GM19099 (cell line): ENCODE data around the gene LRIG2.

Experiments
- POLR2A ChIP-seq: IDR thresholded peaks from 3 replicates; pipeline ENCODE4 v1.6.1; 2011; ENCODE audit warnings: low read depth; ENCODE audit not compliant: insufficient read length; ENCODE audit errors: extremely low read depth

The LRIG2 gene

GRCh38 chr1:113072757-113073478 is at the start of gene LRIG2:
TSS of gene LRIG2 (plus strand) at chr1:113073198. CDS start at chr1:113073407, 209 bp downstream.
- peak; percentile 95 for TF ChIP-seq POLR2A

DNA sequence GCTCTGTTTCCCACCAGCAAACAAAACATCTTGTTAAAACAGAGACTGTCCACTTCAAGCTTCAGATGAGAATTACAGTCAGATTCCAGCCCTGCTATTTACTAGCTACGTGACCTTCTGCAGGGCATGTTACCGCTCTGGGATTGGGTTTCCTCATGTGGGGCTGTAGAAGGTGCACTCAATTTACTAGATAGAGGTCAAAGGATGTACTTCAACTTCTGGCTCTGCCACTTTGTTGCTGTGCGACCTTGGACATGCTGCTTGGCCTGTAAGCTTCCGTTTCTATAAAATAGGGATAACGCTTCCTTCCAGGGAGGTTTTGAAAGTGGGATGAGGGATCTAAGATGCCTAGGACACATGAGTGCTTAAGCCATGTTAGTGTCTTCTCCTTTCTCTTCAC is 46.0 kb upstream of the LRIG2 start:
- TF ChIP-seq POLR2A: no peak

DNA sequence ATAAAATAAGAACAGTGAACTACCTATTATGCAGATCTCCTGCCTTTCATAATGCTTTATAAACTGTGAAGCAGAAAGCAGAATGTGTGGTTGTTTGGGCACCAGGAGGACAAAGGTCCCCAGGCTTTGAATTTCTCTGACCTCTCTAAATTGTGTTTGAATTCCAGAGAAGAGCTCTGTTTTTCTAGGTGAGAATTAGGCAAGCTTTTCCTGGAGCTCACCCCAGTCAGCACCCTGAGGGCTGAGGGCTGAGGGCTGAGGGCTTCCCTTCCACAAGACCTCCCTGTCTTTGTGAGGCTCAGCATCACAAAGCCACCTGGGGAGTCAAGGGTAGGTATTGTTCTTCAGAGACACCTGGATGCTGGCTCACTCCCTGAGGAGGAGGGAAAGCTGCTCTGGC is 45.5 kb upstream of the LRIG2 start:
- TF ChIP-seq POLR2A: no peak

DNA sequence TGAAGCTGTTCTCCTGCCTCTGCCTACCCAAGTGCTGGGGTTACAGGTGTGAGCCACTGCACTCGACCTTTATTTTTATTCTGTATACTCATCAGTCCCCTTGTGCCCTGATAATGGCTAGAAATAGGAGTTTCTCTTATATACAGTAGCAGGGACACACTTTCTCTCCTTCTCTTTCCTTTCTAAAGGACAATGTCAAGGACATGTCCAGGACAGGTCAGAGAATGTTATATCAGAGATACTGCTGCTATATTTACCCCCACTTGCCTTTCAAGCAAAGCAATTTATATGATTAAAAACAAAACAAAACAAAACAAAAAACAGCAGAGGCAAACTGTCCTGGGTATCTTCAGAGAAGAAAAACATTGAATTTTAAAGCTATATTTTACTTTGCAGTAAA is 43.2 kb upstream of the LRIG2 start:
- no peak for TF ChIP-seq POLR2A

DNA sequence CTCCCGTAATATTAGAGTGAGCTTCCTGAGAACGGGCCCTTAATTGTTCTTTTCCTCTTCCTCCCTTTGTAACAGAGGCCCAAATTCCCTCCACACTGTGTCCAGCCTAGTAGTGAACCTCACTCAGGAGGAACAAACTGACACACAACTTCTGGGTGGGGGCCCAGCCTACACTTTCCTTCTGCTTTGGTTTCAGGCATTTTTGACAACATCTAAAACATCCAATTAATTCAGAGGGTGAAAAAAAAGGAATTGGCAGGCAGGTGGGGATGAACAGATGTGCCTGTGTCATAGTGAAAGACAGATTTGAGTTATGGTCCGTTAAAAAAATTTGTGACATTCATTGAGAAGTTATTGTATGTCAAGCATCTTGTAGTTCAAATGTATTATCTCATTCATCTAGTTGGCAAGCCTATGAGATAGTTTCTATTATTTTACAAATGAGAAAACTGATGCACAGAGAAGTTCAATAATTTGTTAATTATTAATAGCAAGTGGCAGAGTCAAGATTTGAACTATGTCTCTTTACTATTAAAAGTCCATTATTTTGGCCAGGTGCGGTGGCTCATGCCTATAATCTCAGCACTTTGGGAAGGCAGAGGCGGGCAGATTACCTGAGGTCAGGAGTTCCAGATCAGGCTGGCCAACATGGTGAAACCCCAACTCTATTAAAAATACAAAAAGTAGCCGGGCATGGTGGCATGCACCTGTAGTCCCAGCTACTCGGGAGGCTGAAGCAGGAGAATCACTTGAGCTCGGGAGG is 41.6 kb upstream of the LRIG2 start:
- TF ChIP-seq POLR2A: no peak

DNA sequence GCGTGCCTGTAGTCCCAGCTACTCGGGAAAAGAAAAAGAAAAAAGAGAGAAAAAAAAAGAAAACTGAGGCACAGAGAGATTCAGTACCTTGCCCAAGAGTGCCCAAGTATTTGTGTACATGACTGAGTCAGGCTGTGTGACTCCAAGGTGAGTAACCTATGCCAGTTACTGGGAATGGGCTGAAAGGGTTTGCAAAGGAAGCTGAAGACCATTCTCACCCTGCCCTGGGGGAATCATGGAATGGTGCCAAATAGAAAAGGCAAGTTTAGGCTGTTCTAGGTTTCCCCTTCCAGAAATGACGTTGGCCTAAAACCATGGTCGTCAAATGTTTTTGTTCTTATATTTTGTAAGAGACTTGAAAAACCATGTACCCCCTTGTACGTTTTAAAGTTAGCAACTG is 37.9 kb upstream of the LRIG2 start:
- no peak for TF ChIP-seq POLR2A

- no peak for TF ChIP-seq POLR2A
Observed at GRCh38 chr1:113036639-113037321, 36.2 kb upstream of the LRIG2 start.

GRCh38 chr1:113040041-113040440 is 33.0 kb upstream of the LRIG2 start:
- TF ChIP-seq POLR2A: no peak

- TF ChIP-seq POLR2A: no peak
Observed at GRCh38 chr1:113040718-113041412, 32.1 kb upstream of the LRIG2 start.

- no peak for TF ChIP-seq POLR2A
Observed at GRCh38 chr1:113041569-113042284, 31.3 kb upstream of the LRIG2 start.

GRCh38 chr1:113042285-113043143 is 30.5 kb upstream of the LRIG2 start:
- TF ChIP-seq POLR2A: no peak

DNA sequence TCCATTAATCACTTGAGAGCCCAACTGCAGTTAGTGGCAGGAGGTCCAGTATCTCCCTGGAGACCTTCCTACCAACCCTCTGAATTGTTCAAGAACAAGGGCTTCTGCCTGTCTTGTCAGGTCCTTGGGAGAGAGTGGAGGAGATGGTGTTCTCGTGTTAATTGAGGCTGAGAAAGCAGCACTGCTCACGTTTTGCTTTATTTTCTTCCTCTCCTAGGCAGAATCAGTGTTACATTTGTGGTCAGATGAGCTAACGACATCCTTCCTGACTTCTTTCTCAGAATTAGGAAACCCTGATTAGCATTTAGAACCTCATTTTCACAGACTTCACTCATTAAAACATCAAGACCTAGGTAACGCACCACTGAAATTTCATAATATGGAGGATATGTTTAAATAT is 26.4 kb upstream of the LRIG2 start:
- no peak for TF ChIP-seq POLR2A

GRCh38 chr1:113048064-113048463 is 24.9 kb upstream of the LRIG2 start:
- TF ChIP-seq POLR2A: no peak
